GM12891 (cell line): Measurements from ENCODE around the gene GLI1.
"Not testable (repeated sequence)": the region's sequence is repeated elsewhere in the genome, so short reads cannot be mapped to it uniquely, and the experiment has no call there.

Experiments
- DNase-seq: peaks from one replicate; pipeline ENCODE4 v3.0.0; 2011; ENCODE audit warnings: low spot score; ENCODE audit not compliant: insufficient read length
- FAIRE-seq: peaks from 2 replicates; lab custom pipeline; 2011; peaks lifted over from hg19 to GRCh38; lab: Jason Lieb, UNC
- PAX5 ChIP-seq: IDR thresholded peaks from 2 replicates; pipeline ENCODE4 v1.6.1; 2011; ENCODE audit warnings: low read length, moderate library complexity, mild to moderate bottlenecking; ENCODE audit not compliant: insufficient read depth, severe bottlenecking
- POLR2A ChIP-seq: IDR thresholded peaks from 2 replicates; pipeline ENCODE4 v1.6.1; 2011; ENCODE audit warnings: low read depth, low read length, control low read depth
- POLR2AphosphoS5 ChIP-seq: IDR thresholded peaks from 2 replicates; pipeline ENCODE4 v1.6.1; 2011; ENCODE audit warnings: low read depth, low read length, control low read depth
- POU2F2 ChIP-seq: IDR thresholded peaks from 2 replicates; pipeline ENCODE4 v1.6.1; 2011; ENCODE audit warnings: low read depth, mild to moderate bottlenecking, control low read depth, low read length, moderate library complexity
- SPI1 ChIP-seq: IDR thresholded peaks from 2 replicates; pipeline ENCODE4 v1.6.1; 2011; ENCODE audit warnings: low read depth, low read length, control low read depth
- TAF1 ChIP-seq: IDR thresholded peaks from 2 replicates; pipeline ENCODE4 v1.6.1; 2011; ENCODE audit warnings: low read depth, low read length, control low read depth

GLI1 gene

DNA sequence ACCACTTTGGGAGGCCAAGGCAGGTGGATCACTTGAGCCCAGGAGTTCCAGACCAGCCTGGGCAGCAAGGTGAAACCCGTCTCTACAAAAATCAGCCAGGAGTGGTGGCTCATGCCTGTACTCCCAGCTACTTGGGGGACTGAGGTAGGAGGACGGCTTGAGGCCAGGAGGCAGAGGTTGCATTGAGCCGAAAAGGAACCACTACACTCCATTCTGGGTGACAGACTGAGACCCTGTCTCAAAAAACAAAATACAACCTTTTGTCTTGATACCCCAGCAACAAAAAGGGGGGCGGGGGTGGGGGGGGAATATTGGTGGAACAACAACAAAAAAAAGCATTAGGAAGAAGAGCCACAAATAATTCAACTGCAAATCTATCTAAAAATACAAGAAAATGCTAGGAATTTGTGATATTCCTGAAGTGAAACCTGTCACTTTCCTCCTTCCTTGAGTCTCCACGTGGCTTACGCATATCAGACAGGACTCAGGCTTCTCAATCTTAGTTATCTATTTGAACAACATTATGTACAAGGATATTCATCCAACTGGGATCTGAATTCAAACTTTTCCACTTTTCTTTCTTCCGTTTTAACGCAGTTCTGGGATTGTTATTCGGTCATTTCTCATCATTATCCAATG lies 30.0 kb upstream of the GLI1 start:
- no peak for DNase-seq
- FAIRE-seq: no peak
- TF ChIP-seq SPI1: no peak
- no peak for TF ChIP-seq POLR2AphosphoS5
- TF ChIP-seq TAF1: no peak
- TF ChIP-seq POU2F2: no peak
- no peak for TF ChIP-seq PAX5
- no peak for TF ChIP-seq POLR2A

DNA sequence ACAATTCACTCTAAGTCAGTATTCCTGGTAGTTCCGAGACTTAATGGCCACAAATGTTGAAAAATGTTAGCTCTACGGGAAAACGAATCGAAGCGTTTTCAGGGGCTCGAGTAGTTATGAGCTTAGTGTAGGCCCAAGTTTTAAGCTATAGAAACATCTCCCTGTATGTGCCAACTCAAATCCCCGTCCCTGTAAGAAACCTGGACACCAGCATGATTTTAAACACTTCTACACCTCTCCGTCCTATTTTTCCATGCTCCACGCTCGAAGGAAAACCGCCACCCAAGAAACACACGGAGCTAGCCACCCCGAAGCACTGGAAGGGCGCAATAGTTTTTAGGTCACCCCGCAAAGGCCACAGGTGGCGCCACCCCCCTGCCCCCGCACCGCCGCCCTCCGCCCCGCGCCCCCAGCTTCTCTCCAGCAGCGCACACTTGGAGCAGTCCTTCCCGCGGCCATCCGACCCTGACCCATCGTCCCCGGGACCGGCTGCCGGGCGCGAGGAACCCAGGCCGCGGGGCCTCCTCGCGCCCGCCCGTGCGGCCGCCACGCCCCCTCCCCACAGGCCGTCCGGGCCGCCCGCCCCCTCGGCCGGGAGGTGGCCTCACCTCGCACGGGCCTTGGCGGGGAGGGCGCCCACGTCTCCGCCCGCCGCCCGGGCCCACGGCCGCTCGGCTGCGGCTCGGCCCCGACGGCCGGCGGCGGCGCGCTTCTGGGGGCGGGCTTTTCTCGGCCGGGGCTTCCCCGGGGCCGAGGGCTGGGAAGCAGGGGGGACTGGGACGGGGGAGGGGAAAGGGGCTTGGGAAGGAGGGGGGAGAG lies 29.3 kb upstream of the GLI1 start:
- peak; percentile 79 for DNase-seq
- peak; percentile 70 for FAIRE-seq
- TF ChIP-seq POU2F2 (no peak), POLR2AphosphoS5 (no peak), SPI1 (no peak), POLR2A (0 out of 2 replicates have a peak, but pooled peaks have one; percentile 11), TAF1 (no peak; the same call in 1 of the 2 replicates), PAX5 (no peak)

DNA sequence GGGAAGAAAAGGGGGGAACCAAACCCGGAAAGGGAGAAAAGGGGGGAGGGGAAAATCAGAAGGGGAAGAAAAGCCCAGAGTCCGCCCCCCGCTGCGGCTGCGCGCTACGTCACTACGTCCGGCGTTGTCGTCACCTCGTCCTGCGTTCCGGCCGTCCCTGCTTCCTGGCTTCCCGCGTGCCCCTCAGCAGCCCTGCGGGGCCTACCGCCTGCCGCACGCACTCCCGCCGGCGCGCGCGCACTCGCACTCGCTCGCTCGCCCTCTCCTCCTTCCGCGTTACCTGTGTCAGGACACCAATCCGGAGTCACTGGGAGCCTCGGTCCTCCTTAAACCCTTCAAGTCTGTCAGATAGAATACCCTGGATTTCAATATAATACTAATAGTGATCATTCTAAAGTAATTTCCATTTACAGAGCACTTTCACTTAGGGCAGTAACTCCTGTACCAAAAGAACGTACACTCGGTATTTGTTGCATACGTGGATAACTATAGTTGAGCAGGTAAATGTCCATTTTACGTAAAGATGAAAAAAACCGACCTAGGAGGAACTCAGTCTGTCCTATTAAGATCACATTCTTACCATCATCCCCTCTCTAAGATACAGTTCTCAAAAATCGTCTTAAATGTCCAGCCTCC lies 28.5 kb upstream of the GLI1 start, which contains the start of gene R3HDM2:
Gene R3HDM2, minus strand, starts transcription at position 113 of the 636 bp plus-strand sequence. CDS start 120,615 bp downstream, outside the sequence.
- FAIRE-seq (peak; percentile 98), DNase-seq (peak; percentile 93)
- TF ChIP-seq PAX5 (peak; percentile 44), TAF1 (peak; percentile 78), SPI1 (0 out of 2 replicates have a peak, but pooled peaks have one; percentile 5), POLR2A (peak; percentile 93), POU2F2 (peak; percentile 69), POLR2AphosphoS5 (peak; percentile 94)

DNA sequence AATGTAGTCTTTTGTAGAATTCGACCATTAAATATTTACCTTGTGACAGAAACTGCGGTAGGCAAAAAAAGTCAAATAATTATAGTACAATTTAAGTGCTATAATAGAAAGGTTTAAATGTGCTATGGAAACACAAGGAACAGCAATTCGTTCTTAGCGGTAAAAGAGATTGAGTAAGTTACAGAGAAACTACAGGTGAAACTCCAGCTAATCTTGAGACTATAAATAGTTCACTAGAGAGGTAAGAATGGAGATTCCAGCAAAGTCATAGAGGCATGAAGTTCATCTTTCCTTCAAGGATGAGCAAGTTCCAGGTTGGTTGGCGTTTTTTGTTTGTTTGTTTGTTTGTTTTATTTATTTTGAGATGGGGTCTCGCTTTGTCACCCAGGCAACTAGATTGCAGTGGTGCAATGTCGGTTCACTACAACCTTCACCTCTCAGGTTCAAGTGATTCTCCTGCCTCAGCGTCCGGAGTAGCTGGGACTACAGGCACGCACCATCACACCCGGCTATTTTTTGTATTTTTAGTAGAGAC lies 27.9 kb upstream of the GLI1 start:
- no peak for FAIRE-seq
- TF ChIP-seq PAX5: no peak
- TF ChIP-seq TAF1: no peak
- DNase-seq: no peak

DNA sequence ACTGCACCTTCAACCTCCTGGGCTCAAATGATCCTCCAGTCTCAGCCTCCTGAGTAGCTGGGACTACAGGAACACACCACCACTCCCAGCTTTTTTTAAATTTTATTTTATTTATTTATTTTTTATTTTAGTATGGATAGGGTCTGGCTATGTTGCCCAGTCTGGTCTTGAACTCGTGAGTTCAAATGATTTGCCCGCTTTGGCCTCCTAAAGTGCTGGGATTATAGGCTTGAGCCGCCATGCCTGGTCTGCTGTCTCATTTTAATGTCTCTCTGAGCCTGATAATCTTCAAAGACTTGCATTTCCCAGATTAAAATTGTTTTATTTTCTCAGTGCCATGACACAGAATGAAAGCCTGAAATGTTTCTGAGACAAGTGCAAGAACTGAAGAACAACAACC lies 26.2 kb upstream of the GLI1 start:
- no peak for FAIRE-seq
- no peak for DNase-seq
- TF ChIP-seq SPI1 (no peak), POU2F2 (no peak), TAF1 (no peak), POLR2AphosphoS5 (no peak), PAX5 (no peak), POLR2A (no peak)

DNA sequence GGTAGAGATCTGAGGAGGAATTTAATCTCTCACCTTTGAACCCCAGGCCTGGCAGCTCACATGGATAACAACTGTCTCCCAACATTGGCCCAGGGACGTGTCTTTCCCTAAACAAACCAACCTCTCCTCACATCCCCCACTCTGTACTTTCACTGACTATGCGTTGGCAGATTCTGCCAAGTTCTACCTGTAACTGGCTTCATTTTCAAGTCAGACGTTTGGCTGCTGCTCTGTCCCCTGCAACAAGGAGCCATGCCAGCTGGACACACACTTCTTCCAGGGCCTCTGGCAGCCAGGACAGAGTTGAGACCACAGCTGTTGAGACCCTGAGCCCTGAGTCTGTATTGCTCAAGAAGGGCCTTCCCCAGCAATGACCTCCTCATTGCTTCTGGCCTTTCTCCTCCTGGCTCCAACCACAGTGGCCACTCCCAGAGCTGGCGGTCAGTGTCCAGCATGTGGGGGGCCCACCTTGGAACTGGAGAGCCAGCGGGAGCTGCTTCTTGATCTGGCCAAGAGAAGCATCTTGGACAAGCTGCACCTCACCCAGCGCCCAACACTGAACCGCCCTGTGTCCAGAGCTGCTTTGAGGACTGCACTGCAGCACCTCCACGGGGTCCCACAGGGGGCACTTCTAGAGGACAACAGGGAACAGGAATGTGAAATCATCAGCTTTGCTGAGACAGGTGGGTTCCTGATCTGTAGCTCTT lies 24.9 kb upstream of the GLI1 start, which contains the start of gene INHBC:
Gene INHBC, plus strand, starts transcription at position 268 of the 707 bp plus-strand sequence. Its CDS starts 103 bp downstream, at position 371.
- no peak for TF ChIP-seq POU2F2
- FAIRE-seq: no peak
- no peak for DNase-seq

DNA sequence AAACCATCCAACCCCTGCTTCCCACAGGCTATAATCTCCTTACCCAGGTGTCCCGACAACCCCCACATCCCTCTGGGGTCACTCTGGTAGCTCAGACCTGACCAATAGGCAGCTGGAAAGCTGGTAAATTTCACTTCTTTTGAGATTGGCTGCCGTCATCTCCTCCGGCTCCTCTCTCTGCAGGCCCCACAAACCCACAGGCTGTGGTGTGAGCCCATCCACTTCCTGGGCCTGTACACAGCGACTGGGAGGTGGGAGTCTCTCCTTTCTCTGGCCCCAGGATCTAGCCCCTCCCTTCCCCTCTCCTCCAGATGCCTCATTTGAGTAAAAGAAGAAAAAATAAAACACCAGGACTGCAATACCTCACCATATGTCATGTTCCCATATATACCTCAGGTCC lies 24.3 kb upstream of the GLI1 start:
- FAIRE-seq (no peak), DNase-seq (no peak)
- TF ChIP-seq SPI1 (no peak), POU2F2 (no peak), POLR2AphosphoS5 (no peak), PAX5 (no peak), POLR2A (no peak), TAF1 (no peak)

DNA sequence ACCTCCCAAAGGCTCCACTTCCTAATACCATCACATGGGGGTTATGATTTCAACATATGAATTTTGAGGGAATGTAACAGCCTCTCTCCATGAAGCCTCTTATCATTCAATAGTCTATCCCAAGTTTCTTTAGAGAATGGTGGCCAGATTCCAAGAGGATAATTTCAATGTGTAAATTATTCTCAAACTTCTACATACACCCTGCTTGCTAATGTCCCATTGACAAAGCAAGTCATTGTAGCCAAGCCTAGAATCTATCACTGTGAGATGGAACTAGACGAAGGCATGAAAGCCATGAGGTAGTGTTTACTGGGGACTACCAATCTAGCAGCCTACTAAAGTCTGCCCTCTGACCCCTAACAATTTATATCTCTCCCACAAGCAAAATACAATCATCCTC lies 21.2 kb upstream of the GLI1 start:
- no peak for DNase-seq
- no peak for FAIRE-seq
- no peak for TF ChIP-seq POLR2A

DNA sequence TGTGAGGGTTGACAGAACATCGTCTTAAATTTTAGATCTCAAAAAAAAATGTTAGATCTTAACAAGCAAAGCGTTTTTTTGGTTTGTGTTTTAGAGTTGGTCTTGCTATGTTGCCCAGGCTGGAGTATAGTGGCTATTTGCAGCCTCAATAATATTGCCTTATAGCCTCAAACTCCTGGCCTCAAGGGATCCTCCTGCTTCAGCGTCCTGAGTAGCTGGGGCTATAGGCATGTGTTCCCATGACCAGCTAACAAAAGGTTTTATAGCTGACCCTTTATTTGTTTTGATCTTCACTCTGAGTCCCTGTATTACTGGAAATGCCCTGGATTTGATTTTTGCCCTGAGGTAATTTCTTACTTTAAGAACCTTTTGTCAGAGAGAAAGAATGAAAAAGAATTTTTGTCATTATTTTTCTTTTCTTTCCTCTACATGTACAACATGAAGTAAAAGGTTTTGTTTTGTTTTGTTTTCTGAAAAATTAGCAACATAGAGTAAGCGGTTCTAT lies 19.8 kb upstream of the GLI1 start:
- FAIRE-seq (no peak), DNase-seq (no peak)
- no peak for TF ChIP-seq POLR2A
- TF ChIP-seq PAX5: no peak
- no peak for TF ChIP-seq TAF1
- no peak for TF ChIP-seq POU2F2
- TF ChIP-seq POLR2AphosphoS5: no peak
- TF ChIP-seq SPI1: no peak

DNA sequence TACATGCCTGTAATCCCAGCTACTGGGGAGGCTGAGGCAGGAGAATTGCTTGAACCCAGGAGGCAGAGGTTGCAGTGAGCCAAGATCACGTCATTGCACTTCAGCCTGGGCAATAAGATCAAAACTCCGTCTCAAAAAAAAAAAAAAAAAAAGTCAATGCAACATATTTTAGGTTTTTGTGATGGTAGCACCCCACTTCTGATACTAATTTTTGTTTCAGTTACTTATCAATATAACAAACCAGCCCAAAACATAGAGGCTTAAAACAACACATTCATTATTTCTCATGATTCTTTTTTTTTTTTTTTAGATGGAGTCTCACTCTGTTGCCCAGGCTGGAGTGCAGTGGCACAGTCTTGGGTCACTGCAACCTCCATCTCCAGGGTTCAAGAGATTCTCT lies 18.2 kb upstream of the GLI1 start:
- DNase-seq, FAIRE-seq: not testable (repeated sequence)
